ENCODE data around the gene GOSR2. TPM values are rescaled to one million over a fixed set of nuclear protein-coding genes. Genes with fewer than 3 reads are reported as not detected.

The GOSR2 gene
- total and polyA plus RNA-seq, 2 of the 13 experiments (the other 11 are each of a cell fraction or from before 2014, with no cell fraction given): 61.5 to 63.9 TPM

GRCh38 chr17:46922804-46923635, at the start of gene GOSR2 (continued):
- peak; percentile 78; the same call in 1 of the 2 replicates for TF ChIP-seq ATF5 (CRISPR knock-in tag; IDR thresholded peaks at IDR 0.05; ENCODE audit: low read depth)
- TF ChIP-seq ZNF232 (CRISPR knock-in tag; IDR thresholded peaks at IDR 0.05; ENCODE audit: borderline replicate concordance): no peak
- TF ChIP-seq FUBP1 (CRISPR knock-in tag; IDR thresholded peaks at IDR 0.05; ENCODE audit: borderline replicate concordance): no peak
- no peak for TF ChIP-seq SP1 (IDR thresholded peaks at IDR 0.05)
- TF ChIP-seq SP1 (CRISPR knock-in tag; IDR thresholded peaks at IDR 0.05): peak; percentile 82
- peak; percentile 75; the same call in 1 of the 2 replicates for TF ChIP-seq ARID5B (CRISPR knock-in tag; IDR thresholded peaks at IDR 0.05)
- peak; percentile 90 for TF ChIP-seq NR2C2 (CRISPR knock-in tag; IDR thresholded peaks at IDR 0.05; ENCODE audit: borderline replicate concordance)
- TF ChIP-seq ZNF691 (CRISPR knock-in tag; IDR thresholded peaks at IDR 0.05; ENCODE audit: borderline replicate concordance, low read depth): peak; percentile 84; the same call in 1 of the 2 replicates
- no peak for TF ChIP-seq ADNP (CRISPR knock-in tag; IDR thresholded peaks at IDR 0.05)
- TF ChIP-seq TAF1 (CRISPR knock-in tag; IDR thresholded peaks at IDR 0.05): peak; percentile 97
- 0 out of 2 replicates have a peak, but pooled peaks have one; percentile 33 for TF ChIP-seq GMEB2 (CRISPR knock-in tag; IDR thresholded peaks at IDR 0.05; ENCODE audit: low read depth)
- peak; percentile 61 for TF ChIP-seq CCAR2 (optimal IDR thresholded peaks at IDR 0.05; ENCODE audit: low read depth, low read length)
- peak; percentile 97 for TF ChIP-seq THYN1 (CRISPR knock-in tag; IDR thresholded peaks at IDR 0.05; ENCODE audit: borderline replicate concordance, low read depth)
- TF ChIP-seq ZNF615 (CRISPR knock-in tag; IDR thresholded peaks at IDR 0.05; ENCODE audit: borderline replicate concordance): no peak
- TF ChIP-seq ZNF496 (CRISPR knock-in tag; IDR thresholded peaks at IDR 0.05; ENCODE audit: insufficient replicate concordance): no peak
- no peak for TF ChIP-seq ZSCAN30 (CRISPR knock-in tag; IDR thresholded peaks at IDR 0.05)
- TF ChIP-seq ZSCAN5A (CRISPR knock-in tag; IDR thresholded peaks at IDR 0.05; ENCODE audit: borderline replicate concordance): peak; percentile 98

All from HepG2 (cell line).